ENCODE measurements around the gene UTP18.
"Not testable (repeated sequence)": the region's sequence is repeated elsewhere in the genome, so short reads cannot be mapped to it uniquely, and the experiment has no call there.

UTP18 gene

GRCh38 chr17:51325471-51325870 is 65.1 kb downstream of the UTP18 start:
- DNase-seq, result no peak
- intact Hi-C loops (cut with DNase I), result no loop called here

DNA sequence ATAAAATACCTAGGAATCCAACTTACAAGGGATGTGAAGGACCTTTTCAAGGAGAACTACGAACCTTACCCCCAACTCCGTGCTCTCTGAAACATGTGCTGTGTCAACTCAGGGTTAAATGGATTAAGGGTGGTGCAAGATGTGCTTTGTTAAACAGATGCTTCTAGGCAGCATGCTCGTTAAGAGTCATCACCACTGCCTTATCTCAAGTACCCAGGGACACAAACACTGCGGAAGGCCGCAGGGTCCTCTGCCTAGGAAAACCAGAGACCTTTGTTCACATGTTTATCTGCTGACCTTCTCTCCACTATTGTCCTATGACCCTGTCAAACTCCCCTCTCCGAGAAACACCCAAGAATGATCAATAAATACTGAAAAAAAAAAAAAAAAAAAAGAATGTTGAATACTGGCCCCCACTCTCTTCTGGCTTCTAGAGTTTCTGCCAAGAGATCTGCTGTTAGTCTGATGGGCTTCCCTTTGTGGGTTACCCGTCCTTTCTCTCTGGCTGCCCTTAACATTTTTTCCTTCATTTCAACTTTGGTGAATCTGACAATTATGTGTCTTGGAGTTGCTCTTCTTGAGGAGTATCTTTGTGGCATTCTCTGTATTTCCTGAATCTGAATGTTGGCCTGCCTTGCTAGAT is 70.6 kb downstream of the UTP18 start:
- DNase-seq; intact Hi-C loops (cut with DNase I): not testable (repeated sequence)

DNA sequence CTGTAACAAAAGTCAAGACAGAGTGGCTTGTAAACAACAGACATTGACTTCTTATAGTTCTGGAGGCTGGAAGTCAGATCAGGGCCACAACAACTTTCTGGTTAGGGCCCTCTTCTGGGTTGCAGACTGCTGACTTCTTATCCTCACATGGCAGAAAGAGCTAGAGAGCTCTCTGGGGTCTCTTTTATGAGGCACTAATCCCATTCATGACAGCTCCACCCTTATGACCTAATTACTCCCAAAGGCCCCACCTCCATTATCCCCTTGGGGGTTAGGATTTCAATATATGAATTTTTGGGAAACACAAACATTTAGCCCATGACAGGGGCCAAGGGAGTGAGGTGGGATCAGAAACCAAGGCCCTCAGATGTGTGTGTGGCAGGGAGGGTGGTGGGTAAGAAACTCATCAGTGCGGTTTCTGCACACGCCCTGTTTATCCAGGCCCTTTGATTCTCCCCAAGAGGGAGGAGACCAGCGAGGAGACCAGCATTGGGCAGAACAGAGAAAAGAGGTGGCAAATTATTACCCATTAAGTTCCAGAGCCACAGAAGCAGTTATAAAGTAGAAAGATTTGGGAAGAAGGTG is 74.8 kb downstream of the UTP18 start:
- intact Hi-C loops (cut with DNase I), result no loop called here
- no peak for DNase-seq

DNA sequence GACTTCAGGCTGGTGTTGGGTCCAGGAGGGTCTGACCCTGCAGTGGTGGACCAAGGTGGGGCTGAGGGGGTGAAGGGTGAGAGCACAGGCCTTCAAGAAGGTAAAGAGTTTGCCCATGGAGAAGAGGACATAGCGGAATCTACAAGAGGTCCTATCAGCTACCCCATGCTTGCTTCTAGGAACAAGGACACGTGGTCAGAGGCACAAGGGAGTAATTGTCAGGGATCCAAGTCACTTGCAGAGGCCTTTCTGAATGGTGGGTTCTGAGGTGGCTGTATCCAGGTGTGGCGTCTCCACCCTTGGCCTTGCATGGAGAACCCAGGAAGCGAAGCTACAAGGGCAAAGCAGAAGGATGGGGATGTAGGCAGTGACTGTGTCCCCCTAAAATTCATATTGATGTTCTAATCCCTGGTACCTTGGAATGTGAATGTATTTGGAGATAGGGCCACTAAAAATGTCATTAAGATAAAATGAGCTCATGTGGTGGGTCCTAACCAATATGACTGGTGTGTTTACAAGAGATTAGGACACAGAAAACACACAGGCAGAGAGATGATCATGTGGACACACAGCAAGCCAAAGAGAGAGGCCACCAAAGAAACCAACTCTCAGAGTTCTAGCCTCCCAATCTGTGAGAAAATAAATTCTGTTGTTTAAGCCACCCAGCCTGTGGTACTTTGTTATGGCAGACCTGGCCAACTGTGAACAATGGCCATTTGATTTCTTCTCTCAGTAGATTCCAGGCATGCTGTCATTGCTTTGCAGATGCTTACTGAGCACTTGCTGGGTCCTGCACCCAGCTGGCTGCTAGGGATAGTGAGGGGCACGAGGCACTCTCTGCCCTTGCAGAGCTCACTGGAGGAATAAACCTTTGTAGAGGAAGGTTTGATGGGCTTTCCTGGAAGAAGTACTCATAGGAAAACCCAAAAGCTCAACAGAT is 75.8 kb downstream of the UTP18 start:
- intact Hi-C loops (cut with DNase I), result no loop called here
- peak in 1 of 10 donors; percentile 86 for DNase-seq

DNA sequence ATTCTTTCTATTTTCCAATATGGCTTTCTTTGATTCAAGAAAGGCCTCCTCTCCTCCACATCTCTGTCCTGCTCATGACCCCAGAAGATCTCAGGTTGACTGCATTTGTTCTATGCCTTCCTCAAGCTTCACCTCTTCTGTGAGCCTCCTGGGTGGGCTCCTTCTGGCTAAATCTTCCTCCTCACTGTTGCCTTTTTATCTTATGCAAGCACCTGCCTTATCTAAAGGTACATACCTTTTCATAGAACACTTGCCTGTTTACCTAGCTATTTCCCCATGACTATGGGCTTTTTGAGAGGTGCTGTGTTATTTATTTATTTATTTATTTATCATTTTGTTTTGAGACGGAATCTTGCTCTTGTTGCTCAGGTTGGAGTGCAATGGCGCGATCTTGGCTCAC is 81.1 kb downstream of the UTP18 start:
- no peak for DNase-seq
- intact Hi-C loops (cut with DNase I), result no loop called here

DNA sequence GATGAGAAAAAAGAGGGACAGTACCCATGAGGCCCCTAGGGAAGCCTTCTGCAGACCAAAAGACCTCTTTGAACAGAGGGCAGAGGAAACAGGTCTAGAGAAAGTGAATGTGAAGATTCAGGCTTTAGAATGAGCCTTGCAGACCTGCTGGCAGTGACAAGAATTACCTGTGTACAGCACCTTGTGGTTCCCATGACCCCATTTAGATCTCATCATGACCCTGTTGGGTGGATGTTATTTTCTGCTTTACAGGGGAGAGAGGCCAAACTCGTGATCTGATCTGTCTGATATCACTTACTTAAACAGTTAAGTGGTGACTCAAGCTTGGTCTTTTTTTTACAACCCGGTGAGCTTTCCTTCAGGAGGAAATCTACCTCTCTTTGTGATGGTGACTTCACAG is 81.9 kb downstream of the UTP18 start:
- no peak for DNase-seq
- intact Hi-C loops (cut with DNase I), result no loop called here

DNA sequence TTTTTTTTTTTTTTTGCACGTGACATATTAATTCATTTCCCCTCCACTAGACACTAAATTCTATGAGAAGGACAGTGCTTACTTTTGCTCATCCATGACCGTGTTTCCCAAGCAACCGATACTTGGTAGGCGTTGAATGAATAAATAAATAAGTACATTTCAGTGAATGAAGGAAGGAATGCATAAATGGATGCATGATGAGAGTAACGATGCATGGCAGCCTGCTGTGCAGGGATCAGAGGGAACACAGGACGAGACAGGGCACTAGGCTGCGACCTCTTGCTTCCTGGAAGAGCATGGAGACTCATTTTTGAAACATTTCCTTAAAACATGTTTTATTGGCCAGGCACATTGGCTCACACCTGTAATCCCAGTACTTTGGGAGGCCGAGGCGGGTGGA is 84.2 kb downstream of the UTP18 start:
- intact Hi-C loops (cut with DNase I), result no loop called here
- DNase-seq, result no peak

DNA sequence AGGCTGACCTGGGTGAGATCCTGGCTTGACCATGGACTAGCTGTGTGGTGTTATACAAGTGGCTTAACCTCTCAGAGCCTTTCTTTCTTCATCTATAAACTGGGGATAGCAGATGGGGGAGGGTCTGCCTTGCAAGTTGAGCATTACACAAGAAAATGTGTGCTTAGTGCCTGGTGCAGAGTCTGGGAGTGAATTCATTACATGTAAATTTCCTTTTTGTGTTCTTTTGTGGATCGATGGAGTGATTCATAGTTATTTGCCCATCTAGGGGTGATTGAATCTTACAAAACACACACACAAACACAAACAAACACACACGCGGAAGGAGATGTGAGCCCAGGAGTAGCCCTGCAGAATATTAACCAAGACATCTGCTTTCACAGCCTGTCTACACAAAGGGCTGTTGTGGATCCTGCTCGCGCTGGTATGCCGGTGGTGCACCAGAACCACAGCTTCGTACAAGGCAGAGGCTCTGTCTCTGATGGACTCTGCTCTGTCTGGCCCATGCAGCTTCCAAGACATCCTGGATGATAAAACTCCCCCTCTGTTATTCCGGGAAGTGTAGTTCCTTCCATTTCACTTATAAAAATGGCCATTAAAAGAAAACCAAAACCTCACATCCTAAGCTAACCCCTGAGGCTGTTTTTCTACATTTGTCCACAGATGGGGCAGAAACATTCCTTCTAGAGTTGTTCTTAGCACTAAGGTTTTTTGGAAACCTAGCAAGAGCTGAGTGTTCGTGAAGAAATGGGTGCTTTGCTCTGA is 86.1 kb downstream of the UTP18 start:
- intact Hi-C loops (cut with DNase I), result no loop called here
- peak; percentile 37 to 95 (median 63) for DNase-seq
